GM21717 (cell line): ENCODE measurements around the gene ZNF813.

Experiments used
- ATAC-seq: cut with Tn5 transposase; IDR thresholded peaks from one replicate; pipeline ENCODE4 v1.9.1; 2021; ENCODE audit warnings: mild to moderate bottlenecking, moderate library complexity; ENCODE audit not compliant: unreplicated experiment

The ZNF813 gene

DNA sequence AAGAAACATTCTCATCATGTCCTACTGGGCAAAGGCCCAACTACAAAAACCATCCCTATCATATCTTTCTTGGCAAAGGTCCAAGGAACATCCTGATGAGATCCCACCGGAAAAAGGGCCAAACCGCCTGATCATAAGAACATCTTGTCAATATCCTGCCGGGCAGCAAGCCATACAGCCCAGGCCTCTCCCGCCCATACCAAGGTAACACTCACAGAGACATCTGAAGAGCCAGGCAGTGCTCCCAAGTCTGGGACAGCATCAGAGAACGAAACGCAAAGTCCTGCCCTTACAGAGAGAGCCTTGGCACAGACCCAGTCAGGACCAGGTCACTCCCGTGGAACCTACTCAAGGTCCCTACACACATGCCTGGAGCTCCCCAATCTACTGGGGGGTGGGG lies 51.9 kb downstream of the ZNF813 start:
- no peak for ATAC-seq

DNA sequence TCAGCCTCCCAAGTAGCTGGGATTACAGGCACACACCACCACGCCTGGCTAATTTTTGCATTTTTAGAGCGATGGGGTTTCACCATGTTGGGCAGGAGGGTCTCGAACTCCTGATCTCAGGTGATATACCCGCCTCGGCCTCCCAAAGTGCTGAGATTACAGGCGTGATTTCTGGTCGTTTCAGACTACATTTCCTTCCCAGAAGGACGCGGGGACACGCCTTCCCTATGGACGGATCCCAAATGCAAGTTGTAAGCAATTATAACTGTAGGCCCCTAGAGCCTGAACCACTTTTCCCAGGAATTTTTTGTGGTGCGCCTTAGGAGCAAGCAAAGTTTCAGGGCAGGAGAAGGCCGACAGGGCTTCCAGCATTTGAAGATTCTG lies 52.6 kb downstream of the ZNF813 start:
- ATAC-seq, result no peak

DNA sequence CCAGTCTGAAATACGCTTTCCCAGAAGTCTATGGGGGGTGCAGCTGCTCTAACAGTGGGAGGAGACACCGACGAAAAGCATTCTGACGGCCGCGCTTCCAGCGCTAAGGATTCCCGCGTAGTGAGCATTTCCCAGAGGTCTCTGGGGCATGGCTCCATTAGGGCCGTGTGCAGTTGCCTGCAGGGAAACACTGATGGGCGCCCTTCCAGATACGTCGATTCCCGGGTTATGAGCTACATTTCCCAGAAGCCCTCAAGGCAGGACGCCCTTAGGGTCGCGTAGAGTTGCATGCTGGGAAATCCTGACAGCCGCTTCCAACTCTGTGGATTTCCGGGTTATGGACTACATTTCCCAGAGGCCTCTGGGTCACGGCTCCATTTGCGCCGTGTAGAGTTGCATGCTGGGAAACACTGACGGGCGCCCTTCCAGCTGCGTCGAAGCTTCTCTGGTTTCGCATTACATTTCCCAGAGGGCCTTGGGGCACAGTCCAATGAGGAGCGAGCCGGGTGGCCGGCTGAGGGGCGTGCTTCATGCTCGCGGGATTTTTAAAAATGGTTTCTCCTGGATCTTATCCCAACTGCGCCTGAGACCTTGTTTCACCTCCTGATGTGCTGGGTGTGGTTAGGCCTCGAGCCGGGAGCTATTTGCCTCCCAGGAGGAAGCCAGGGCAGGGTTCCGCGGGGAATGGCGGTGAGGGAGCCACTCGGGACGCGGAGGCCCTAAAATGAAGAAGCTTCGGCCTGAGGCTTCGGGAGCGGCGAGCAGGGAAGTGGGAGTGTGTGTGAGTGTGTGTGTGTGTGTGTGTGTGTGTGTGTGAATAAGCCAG lies 53.2 kb downstream of the ZNF813 start:
- ATAC-seq, result peak; percentile 96

DNA sequence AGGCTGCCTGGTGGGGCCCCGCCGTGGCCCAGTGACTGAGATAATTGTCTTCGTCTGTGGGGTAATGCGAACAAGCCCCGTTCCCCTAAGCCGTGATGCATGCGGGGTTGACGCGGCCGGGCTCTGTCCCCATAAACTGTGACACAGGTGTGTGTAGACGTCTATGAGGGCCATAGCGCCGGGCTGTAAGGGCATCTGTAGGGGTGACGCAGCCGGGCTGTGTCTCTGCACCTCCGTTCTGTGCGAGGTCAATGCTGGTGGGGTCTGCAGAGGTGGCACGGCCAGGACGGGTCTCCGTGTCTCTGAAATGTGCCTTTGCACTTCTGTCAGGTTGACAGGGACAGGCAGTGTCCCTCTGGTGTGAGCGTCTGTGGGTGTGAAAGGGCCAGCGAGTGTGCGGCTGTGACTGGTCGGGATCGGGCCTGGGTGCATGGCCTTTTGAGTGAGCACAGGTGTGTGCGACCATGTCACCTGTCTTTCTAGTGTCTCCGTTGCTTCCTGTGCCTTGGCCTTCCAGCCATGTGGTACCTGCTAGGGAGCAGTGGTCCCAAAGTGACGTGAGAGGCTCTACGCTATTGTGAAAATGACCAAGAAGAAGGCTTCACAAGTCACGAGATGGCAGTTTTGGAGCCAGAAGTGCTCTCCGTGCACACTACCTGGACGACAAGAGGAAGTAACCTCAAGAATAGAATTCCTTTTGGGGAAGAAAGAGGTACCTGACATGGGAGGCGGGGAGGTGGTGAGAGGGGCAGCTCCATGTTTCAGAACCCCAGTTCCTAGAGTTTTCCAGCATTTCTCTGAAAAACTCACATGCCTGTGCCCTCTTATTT lies 54.1 kb downstream of the ZNF813 start:
- ATAC-seq, result no peak

DNA sequence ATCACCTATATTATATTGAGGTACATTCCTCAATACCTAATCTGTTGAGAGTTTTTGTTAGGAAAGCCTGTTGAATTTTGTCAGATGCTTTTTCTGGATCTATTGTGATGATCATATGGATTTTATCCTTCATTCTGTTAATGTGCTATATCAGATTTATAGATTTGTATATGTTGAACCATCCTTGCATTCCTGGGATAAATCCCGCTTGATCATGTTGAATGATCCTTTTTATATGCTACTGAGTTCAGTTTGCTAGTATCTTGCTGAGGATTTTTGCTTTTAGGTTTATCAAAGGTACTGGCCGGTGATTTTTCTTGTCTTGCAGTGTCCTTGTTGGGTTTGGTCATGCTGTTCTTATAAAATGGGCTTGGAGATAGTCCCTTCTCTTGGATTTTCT lies 58.4 kb downstream of the ZNF813 start:
- ATAC-seq, result no peak

DNA sequence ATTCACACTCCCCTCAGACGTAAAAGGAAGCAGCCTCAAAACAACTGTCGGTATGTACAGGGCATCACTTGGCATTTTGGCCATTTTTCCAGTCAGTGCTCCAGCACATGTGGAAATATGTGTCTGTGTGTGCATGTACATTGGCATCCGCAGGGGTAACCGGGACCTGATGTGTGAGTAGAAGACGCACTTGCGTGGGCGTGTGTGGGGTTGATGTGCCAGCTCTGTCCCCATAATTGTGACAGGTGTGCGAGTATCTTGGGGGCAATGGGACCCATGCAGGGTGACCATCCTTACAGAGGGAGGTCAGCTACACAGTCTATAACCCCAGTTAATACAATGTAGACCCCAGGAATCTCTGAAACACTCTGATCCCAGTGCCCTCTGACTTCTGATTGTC lies 63.1 kb downstream of the ZNF813 start:
- no peak for ATAC-seq

DNA sequence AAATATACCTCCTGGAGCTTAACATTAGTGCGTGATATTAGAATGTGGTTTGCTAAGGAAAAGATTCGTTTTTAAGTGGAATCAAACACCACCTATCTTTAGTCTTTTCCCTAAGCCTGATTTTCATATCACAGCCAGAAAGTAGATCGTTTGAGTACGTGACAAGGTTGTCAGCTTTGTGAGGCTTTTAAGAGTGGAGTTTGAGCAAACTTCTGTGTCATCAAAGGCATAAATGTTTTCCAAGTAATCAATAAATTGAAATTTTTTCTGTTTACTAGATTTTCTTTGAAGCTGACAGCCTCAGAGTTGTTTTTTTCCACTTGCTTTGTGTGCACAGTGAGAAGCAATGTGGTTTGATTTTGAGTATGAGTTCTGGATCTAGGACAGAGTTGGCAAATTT lies 63.9 kb downstream of the ZNF813 start:
- no peak for ATAC-seq

DNA sequence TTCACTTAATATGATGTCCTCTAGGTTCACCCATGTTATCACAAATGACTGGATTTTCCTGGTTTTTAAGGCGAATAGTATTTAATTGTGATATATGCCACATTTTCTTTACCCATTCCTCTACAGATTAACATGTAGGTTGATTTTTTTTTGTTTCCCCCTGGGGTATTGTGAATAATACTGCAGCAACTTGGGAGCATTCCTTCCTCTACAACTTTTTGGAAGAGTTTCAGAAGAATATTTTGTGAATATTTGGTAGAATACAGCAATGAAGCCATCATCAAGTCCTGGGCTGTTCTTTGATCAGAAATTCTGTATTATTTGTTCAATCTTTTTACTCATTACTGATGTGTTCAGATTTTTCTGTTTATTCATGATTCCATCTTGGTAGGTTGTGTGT lies 64.8 kb downstream of the ZNF813 start:
- ATAC-seq, result no peak

DNA sequence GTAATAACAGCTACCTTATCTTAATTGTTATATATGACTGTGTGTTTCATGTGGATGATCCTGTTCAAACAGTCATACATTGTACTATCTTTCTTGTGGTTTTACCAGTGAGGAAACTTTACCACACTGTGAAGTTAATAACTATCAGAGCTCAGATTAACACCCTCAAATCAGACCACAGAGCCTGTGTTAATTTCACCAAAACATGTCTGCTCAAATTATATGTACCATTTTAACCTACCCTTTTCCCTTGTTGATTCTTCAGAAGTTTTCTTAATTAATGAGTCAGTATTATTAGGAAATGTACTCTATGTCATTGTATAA lies 68.7 kb downstream of the ZNF813 start:
- no peak for ATAC-seq

DNA sequence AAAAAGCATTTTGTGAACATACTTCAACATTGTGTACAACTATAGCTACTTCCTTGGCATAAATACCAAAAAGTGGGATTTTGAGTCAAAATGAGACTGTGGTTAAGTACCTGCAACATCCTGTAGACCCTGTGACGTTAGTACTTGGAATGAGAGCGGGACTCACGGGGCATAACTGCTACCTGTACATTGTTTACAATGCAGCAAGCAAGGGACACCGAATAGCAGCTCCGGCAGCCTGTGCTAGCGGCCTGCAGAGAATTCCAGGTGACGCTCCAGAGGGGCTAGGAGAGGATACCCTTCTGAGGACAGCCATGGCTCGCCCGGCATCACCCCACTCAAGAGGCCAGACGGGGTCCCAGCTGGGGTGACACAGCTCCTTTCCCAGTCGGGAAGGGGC lies 69.6 kb downstream of the ZNF813 start:
- ATAC-seq, result no peak

DNA sequence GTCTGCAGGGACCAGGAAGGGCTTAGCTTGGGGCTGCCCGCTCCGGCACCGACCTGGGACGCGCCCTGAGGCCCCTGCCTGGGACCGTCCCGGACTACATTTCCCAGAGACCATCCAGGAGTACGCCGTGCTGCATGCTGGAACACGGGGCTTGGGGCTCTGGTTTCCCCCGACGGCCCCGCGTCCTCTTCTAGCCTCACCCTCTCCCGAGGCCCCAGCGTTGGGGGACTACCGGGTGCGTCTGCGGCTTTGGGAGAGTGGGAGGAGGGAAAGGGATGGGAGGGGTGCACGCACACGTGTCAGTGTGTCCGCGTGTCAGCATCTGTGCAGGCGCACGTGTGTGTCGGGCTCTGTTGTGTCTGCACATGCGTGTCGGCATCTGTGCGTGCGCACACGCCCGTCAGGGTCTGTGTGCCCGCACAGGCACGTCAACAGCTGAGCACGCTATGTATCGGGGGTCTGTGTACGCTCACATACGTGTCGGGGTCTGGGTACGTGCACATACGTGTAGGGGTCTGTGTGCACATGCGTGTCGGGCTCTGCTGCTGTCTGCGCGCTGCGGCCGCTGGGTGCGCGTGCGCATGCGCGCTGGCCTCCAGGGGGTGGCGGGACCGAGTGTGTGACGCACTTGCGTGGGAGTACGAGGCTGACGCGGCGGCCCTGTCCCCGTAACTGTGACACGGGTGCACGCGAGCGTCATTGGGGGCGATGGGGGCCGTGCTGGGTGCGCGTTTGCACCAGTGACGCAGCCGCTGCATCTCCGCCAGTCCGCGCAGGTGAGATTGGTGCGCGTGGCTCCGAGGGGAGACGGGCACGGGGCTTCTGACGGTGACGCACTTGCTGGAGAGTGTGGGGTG lies 70.2 kb downstream of the ZNF813 start, which contains the start of gene ZNF331:
Gene ZNF331, plus strand, starts transcription at position 625 of the 857 bp plus-strand sequence. CDS start 31,232 bp downstream, outside the sequence.
- peak; percentile 54 for ATAC-seq

DNA sequence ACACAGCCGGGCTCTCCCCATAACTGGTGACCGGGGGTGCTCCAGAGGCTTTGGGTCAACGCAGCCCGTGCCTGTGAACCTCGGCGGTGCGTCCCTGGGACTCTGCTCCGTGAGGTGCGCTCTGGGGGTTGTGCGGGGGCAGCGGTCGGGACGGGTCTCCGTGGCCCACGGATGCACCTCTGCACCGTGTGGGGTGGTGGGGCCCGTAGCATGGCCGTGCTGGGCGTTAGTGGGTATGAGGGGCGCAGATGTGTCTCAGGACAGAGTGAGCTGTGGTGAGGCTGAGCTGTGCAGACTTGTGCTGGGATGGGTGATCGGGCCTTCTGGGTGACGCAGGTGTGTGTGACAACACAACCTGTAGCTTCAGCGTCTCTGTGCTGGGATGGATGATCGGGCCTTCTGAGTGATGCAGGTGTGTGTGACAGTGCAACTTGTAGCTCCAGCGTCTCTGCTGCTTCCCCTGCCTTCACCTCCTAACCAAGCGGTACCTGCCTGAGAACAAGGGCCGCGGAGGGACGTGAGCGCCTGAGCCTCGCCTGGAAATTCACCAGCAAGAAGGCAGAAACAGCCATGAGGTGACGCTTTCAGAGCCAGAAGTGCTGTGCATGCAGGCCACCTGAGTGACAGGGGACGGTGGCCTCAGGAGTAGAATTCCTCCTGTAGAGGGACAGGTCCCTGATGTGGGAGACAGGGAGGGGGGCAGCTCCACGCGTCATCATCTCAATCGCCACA lies 71.0 kb downstream of the ZNF813 start:
- peak; percentile 10 for ATAC-seq

DNA sequence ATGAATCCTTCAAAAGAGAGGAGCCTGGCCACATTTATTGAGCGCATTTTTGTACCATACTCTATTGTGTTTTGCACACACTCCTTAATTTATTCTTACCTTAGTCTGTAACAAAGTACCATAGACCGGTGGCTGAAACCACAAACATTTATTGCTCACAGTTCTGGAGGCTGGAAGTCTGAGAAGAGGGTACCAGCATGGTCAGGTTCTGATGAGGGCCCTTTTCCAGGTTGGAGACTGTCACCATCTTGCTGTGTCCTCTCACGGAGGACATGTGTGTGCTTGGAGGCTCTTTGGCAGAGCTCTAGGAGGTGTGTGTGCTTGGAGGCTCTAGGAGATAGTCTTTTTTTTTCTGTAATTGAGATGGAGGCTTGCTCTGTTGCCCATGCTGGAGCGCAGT lies 72.6 kb downstream of the ZNF813 start:
- no peak for ATAC-seq

DNA sequence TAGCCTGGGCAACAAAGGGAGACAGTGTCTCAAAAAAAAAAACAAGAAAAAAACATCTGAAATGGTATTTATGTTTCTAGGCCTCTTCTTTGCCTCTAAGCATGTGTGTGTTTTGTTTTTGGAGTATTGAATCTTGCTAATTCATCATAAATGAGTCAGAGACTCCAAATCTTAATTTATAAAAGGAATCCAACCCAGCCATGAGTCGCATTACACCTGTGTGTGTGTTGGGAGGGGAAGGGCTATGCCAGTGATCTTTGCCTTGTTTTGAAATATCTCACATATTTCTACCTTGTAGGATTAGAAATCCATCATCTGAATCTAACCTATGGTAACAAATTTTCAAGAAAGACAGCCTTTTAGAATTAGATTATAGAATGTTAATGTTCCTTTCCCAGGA lies 74.4 kb downstream of the ZNF813 start:
- no peak for ATAC-seq

DNA sequence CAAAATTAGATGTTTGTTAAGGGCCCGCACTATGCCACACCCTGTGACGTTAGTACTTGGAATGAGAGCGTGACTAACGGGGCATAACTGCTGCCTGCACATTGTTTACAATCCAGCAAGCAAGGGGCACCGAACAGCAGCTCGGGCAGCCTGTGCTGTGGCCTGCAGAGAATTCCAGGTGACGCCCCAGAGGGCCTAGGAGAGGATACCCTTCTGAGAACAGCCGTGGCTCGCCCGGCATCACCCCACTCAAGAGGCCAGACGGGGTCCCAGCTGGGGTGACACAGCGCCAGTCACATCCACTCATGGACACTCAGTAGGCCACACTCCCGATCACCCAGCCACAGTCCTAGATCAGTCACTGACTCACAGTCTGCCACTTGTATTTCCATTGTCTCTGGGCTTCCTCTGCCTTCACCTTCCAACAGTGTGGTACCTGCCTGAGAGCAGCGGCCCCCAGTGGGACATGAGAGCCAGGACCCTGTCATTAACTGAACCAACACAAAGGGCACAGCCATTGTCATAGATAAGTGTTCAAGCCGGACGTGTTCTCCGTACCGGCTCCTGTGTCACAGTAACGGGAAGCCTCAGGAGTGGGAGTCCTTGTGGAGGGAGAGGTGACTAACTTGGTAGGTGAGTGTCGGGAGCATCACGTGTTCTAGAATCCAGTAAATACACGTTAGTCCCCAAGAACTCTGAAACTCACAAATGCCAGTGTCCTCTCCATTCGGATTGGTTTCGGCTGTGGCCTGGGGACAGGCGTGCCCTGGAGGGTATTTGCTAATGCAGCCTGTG lies 77.9 kb downstream of the ZNF813 start:
- ATAC-seq, result no peak
